Keratinocyte (primary cell): ENCODE results near the gene FOXK1. TPM values are rescaled to one million over a fixed set of nuclear protein-coding genes. Genes with fewer than 3 reads are reported as not detected.

ENCODE experiments used
- DNase-seq: peaks from one replicate; pipeline ENCODE4 v3.0.0-alpha.2; 2011; ENCODE audit warnings: low read depth, missing footprints, low spot score
- FAIRE-seq: peaks from 2 replicates; lab custom pipeline; 2011; peaks lifted over from hg19 to GRCh38; lab: Jason Lieb, UNC
- H2AFZ ChIP-seq: 2 replicates; pipeline ENCODE4 v1.6.0; 2012; ENCODE audit warnings: low read length, control low read depth, inconsistent platforms; ENCODE audit not compliant: control insufficient read depth
- H3K27ac ChIP-seq: 2 replicates; pipeline ENCODE4 v1.5.1; 2011; ENCODE audit warnings: low read length; ENCODE audit not compliant: control insufficient read depth, insufficient read depth
- H3K27me3 ChIP-seq: 3 replicates; pipeline ENCODE4 v1.6.0; 2011; ENCODE audit warnings: low read length; ENCODE audit not compliant: control insufficient read depth, insufficient read depth; ENCODE audit errors: extremely low read depth
- H3K36me3 ChIP-seq, 2 experiments: 2 replicates in 1 of 2; 3 replicates in 1 of 2; pipeline ENCODE4 v1.5.1; 2011; ENCODE audit warnings: low read length in 2 of 2, mild to moderate bottlenecking in 1 of 2; ENCODE audit not compliant: control insufficient read depth in 2 of 2, insufficient read depth in 2 of 2; ENCODE audit errors: extremely low read depth in 1 of 2
- H3K4me1 ChIP-seq: 3 replicates; pipeline ENCODE4 v1.5.1; 2011; ENCODE audit warnings: low read length; ENCODE audit not compliant: control insufficient read depth, insufficient read depth; ENCODE audit errors: extremely low read depth
- H3K4me2 ChIP-seq: 3 replicates; pipeline ENCODE4 v1.6.0; 2011; ENCODE audit warnings: low read depth, low read length; ENCODE audit not compliant: control insufficient read depth, insufficient read depth; ENCODE audit errors: extremely low read depth
- H3K4me3 ChIP-seq, 3 experiments: fragments of 200-600 bp in 1 of 3; sonication (generic) in 1 of 3; 2 replicates in 2 of 3; 3 replicates in 1 of 3; pipeline ENCODE4 v1.5.1; 2011 to 2016; ENCODE audit warnings: low read length in 3 of 3, mild to moderate bottlenecking in 3 of 3, control low read depth in 2 of 3, inconsistent platforms in 1 of 3, low read depth in 1 of 3, mixed read lengths in 1 of 3, mixed run types in 1 of 3, moderate library complexity in 1 of 3; ENCODE audit not compliant: control insufficient read depth in 2 of 3, insufficient read depth in 2 of 3; ENCODE audit errors: extremely low read depth in 1 of 3
- H3K79me2 ChIP-seq: 2 replicates; pipeline ENCODE4 v1.6.0; 2012; ENCODE audit warnings: low read length; ENCODE audit not compliant: control insufficient read depth, insufficient read depth
- H3K9ac ChIP-seq: 3 replicates; pipeline ENCODE4 v1.6.0; 2011; ENCODE audit warnings: low read length; ENCODE audit not compliant: control insufficient read depth, insufficient read depth; ENCODE audit errors: extremely low read depth
- H3K9me1 ChIP-seq: 3 replicates; pipeline ENCODE4 v1.6.0; 2011; ENCODE audit warnings: low read length; ENCODE audit not compliant: control insufficient read depth, insufficient read depth; ENCODE audit errors: extremely low read depth
- H3K9me3 ChIP-seq: 2 replicates; pipeline ENCODE4 v1.5.1; 2012; ENCODE audit warnings: low read depth, low read length; ENCODE audit not compliant: control insufficient read depth
- H4K20me1 ChIP-seq: 3 replicates; pipeline ENCODE4 v1.6.0; 2011; ENCODE audit warnings: low read length; ENCODE audit not compliant: control insufficient read depth, insufficient read depth; ENCODE audit errors: extremely low read depth
- CTCF ChIP-seq, 3 experiments: IDR thresholded peaks in 1 of 3; conservative IDR thresholded peaks in 1 of 3; optimal IDR thresholded peaks in 1 of 3; 2 replicates in 2 of 3; 3 replicates in 1 of 3; pipeline versions ENCODE3 to v1.5.1; 2011; ENCODE audit warnings: low read length in 3 of 3, mild to moderate bottlenecking in 3 of 3, moderate library complexity in 2 of 3, control low read depth in 1 of 3, inconsistent platforms in 1 of 3; ENCODE audit not compliant: insufficient read depth in 2 of 3; ENCODE audit errors: extremely low read depth in 1 of 3
- EZH2 ChIP-seq: IDR thresholded peaks from one replicate; pipeline ENCODE4 v1.6.1; 2012; ENCODE audit warnings: inconsistent platforms, mild to moderate bottlenecking, low read length, moderate library complexity
- dilution Hi-C: fragments of 300-500 bp; cut with MboI; formaldehyde crosslinking; loops from one replicate; pipeline ENCODE4 v1.7.0; 2020; ENCODE audit warnings: low sequenced_read_pairs; ENCODE audit not compliant: extremely low pct_ligation_motif_present
- polyA plus RNA-seq, 5 experiments: library from polyadenylated mRNA; depleted of rRNA in 3 of 5; stranded (reverse) in 3 of 5; stranded (forward) in 1 of 5; unstranded in 1 of 5; fragments of >200 nt; gene quantifications; 1 replicate in 1 of 5; 2 replicates in 3 of 5; 3 replicates in 1 of 5; pipeline versions ENCODE4 v1.2.1 to v1.2.3, GENCODE V29; 2011 to 2012; ENCODE audit warnings: missing spikeins in 2 of 5, low read depth in 1 of 5, low replicate concordance in 1 of 5

Gene FOXK1
- polyA plus RNA-seq, 1 donor (not counting 4 experiments of a cell fraction or from before 2014, with no cell fraction given): 4.4 TPM

GRCh38 chr7:4745265-4745919, 63.3 kb downstream of the FOXK1 start:
- Histone ChIP-seq H3K4me3 (peak overlapping the region; percentile 15 to 74 (median 66)), H3K9ac (peak overlapping the region; percentile 85), H3K4me2 (peak overlapping the region; percentile 99), H2AFZ (no peak overlapping the region), H3K9me1 (no peaks in the 10 kb centered on the region), H3K9me3 (no peaks in the 10 kb centered on the region), H3K27ac (peak overlapping the region; percentile 97), H4K20me1 (no peaks in the 10 kb centered on the region), H3K27me3 (no peaks in the 10 kb centered on the region), H3K4me1 (peaks cover 19% of the 10 kb centered on the region), H3K36me3 (peaks cover 18 to 21% of the 10 kb centered on the region in 2 experiments), H3K79me2 (peaks cover 47% of the 10 kb centered on the region)
- FAIRE-seq (no peak), DNase-seq (no peak)
- dilution Hi-C loops: no loop called here
- no peak for TF ChIP-seq EZH2
- TF ChIP-seq CTCF (optimal IDR thresholded peaks at IDR 0.05 in 1 of 3, IDR thresholded peaks at IDR 0.05 in 1 of 3, conservative IDR thresholded peaks at IDR 0.05 in 1 of 3; ENCODE audit: extremely low read depth in 1 of 3, insufficient read depth in 2 of 3, low read length in 3 of 3): no peak

GRCh38 chr7:4745971-4746919, 64.2 kb downstream of the FOXK1 start:
- H3K27ac ChIP-seq: peak overlapping the region; percentile 97
- FAIRE-seq (peak; percentile 9), DNase-seq (no peak)
- peak overlapping the region; percentile 99 for H3K4me2 ChIP-seq
- no peaks in the 10 kb centered on the region for H3K9me3 ChIP-seq
- TF ChIP-seq EZH2 (no peak), CTCF (optimal IDR thresholded peaks at IDR 0.05 in 1 of 3, IDR thresholded peaks at IDR 0.05 in 1 of 3, conservative IDR thresholded peaks at IDR 0.05 in 1 of 3; ENCODE audit: extremely low read depth in 1 of 3, insufficient read depth in 2 of 3, low read length in 3 of 3) (no peak)
- H3K9me1 ChIP-seq: no peaks in the 10 kb centered on the region
- no peaks in the 10 kb centered on the region for H3K27me3 ChIP-seq
- peak overlapping the region; percentile 15 to 74 (median 66) for H3K4me3 ChIP-seq
- peak overlapping the region; percentile 85 for H3K9ac ChIP-seq
- dilution Hi-C loops: no loop called here
- H2AFZ ChIP-seq: no peak overlapping the region
- H3K79me2 ChIP-seq: peaks cover 46% of the 10 kb centered on the region
- peaks cover 19 to 21% of the 10 kb centered on the region in 2 experiments for H3K36me3 ChIP-seq
- H3K4me1 ChIP-seq: peaks cover 19% of the 10 kb centered on the region
- no peaks in the 10 kb centered on the region for H4K20me1 ChIP-seq
